Stomach (tissue), 9 donors: Measurements from ENCODE around the gene MYO16. TPM values are rescaled to one million over a fixed set of nuclear protein-coding genes. Genes with fewer than 3 reads are reported as not detected.

ENCODE experiments used
- DNase-seq, 2 donors: peaks; one replicate each; pipeline versions ENCODE4 v3.0.0 to v3.0.0-alpha.2; 2013 to 2019
- H3K27ac ChIP-seq, 5 donors: fragments of 200-600 bp in 4 of 5; sonication (generic) in 4 of 5; one replicate each; pipeline ENCODE4 v1.5.1; 2013 to 2019; ENCODE audit warnings: mild to moderate bottlenecking in 1 of 5, moderate library complexity in 1 of 5
- H3K27me3 ChIP-seq, 3 donors: fragments of 200-600 bp; sonication (generic); one replicate each; pipeline ENCODE4 v1.5.1; 2017 to 2019; ENCODE audit warnings: mixed run types in 1 of 3
- H3K36me3 ChIP-seq, 4 donors: fragments of 200-600 bp; sonication (generic); 1 replicate in 3 of 4; 2 replicates in 1 of 4; pipeline ENCODE4 v1.5.1; 2016 to 2019
- H3K4me1 ChIP-seq, 4 donors: fragments of 200-600 bp; sonication (generic); one replicate each; pipeline ENCODE4 v1.5.1; 2016 to 2019
- H3K4me3 ChIP-seq, 4 donors: fragments of 200-600 bp; sonication (generic) in 3 of 4; one replicate each; pipeline ENCODE4 v1.5.1; 2016 to 2019; ENCODE audit warnings: mild to moderate bottlenecking in 1 of 4
- H3K9me3 ChIP-seq, 4 donors: fragments of 200-600 bp; sonication (generic); one replicate each; pipeline ENCODE4 v1.5.1; 2016 to 2019
- EP300 ChIP-seq: sonication (generic); formaldehyde crosslinking; IDR thresholded peaks from one replicate; pipeline ENCODE4 v1.6.1; 2017; ENCODE audit warnings: antibody characterized with exemption
- POLR2A ChIP-seq, 4 donors: fragments of 450-650 bp; IDR thresholded peaks; one replicate each; pipeline ENCODE4 v1.6.1; 2016; ENCODE audit warnings: antibody characterized with exemption in 4 of 4, control low read depth in 2 of 4, mild to moderate bottlenecking in 1 of 4, moderate library complexity in 1 of 4
- POLR2AphosphoS5 ChIP-seq, 3 donors: sonication (generic); formaldehyde crosslinking; IDR thresholded peaks; one replicate each; pipeline ENCODE4 v1.6.1; 2016; ENCODE audit warnings: antibody characterized with exemption in 3 of 3
- WGBS, 5 donors: extraction: QIAGEN DNeasy Blood & Tissue Kit in 3 of 5; methylation state at CpG; one replicate each; pipeline versions ENCODE4 v1.1.5 to v1.1.7; 2013 to 2018; 5-methylcytosine and 5-hydroxymethylcytosine counted together
- intact Hi-C: fragments of 100-400 bp; cut with DNase I; formaldehyde crosslinking; loops from one replicate; pipeline ENCODE4 v1.15.1; 2023; ENCODE audit warnings: low total_unique reads
- polyA plus RNA-seq, 3 donors: library from polyadenylated mRNA; stranded (reverse); fragments of 200-250 nt; gene quantifications; one replicate each; pipeline ENCODE4 v1.2.3, GENCODE V29; 2013
- total RNA-seq, 5 donors: library from RNA; depleted of rRNA; stranded (reverse); fragments of >200 nt; gene quantifications; one replicate each; pipeline versions ENCODE4 v1.1.0 to v1.2.3, GENCODE V29; 2014 to 2016
- TF ChIP-seq, protein P1 (sequence below), 7 experiments: fragments of 450-650 bp in 4 of 7; fragments of 200-600 bp in 3 of 7; sonication (generic) in 3 of 7; IDR thresholded peaks; one replicate each; pipeline ENCODE4 v1.5.1; 2016 to 2019; ENCODE audit warnings: antibody characterized with exemption in 7 of 7, control low read depth in 2 of 7, mild to moderate bottlenecking in 1 of 7
- donor health status: healthy with polysubstance abuse.
- donor health status: Bipolar disorder and iron deficiency.
- donor health status: healthy.

Gene MYO16
- total and polyA plus RNA-seq, 8 donors = under 0.01 to 1.8 (median 0.15) TPM; not detected in 3

DNA sequence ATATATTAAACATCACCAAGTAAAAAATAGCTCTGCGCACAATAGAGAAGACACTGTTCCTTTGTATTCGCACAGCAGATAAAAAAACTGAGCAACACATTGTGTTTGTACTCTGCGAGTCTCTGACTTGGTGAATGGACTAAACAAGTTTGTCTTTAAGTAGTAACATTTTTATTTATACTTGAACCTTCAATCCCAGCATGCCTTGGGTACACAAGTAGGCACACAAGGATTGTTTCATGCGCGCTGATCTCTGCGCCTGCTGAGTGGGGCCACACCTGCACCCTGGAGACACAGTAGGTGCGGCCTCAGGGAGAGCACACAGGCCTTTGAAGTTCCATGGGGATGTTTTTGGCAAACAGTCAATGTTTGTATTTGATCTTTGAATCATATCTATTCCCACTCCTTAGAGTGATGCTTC is 318.9 kb downstream of the MYO16 start:
- TF ChIP-seq POLR2AphosphoS5 (IDR thresholded peaks at IDR 0.05) (no peak), POLR2A (IDR thresholded peaks at IDR 0.05) (no peak), EP300 (no peak)
- TF ChIP-seq, protein P1, sequence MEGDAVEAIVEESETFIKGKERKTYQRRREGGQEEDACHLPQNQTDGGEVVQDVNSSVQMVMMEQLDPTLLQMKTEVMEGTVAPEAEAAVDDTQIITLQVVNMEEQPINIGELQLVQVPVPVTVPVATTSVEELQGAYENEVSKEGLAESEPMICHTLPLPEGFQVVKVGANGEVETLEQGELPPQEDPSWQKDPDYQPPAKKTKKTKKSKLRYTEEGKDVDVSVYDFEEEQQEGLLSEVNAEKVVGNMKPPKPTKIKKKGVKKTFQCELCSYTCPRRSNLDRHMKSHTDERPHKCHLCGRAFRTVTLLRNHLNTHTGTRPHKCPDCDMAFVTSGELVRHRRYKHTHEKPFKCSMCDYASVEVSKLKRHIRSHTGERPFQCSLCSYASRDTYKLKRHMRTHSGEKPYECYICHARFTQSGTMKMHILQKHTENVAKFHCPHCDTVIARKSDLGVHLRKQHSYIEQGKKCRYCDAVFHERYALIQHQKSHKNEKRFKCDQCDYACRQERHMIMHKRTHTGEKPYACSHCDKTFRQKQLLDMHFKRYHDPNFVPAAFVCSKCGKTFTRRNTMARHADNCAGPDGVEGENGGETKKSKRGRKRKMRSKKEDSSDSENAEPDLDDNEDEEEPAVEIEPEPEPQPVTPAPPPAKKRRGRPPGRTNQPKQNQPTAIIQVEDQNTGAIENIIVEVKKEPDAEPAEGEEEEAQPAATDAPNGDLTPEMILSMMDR (IDR thresholded peaks at IDR 0.05) = no peak
- WGBS, 5 donors = 73 to 86% (median 79%) methylated on average over 7 of the region's 7 CpGs
- H3K27me3 ChIP-seq = no peaks in the 10 kb centered on the region
- H3K27ac ChIP-seq = peak overlapping the region in 1 of 5 donors; percentile 22
- no peaks in the 10 kb centered on the region for H3K4me1 ChIP-seq
- DNase-seq = no peak
- H3K36me3 ChIP-seq = no peaks in the 10 kb centered on the region
- intact Hi-C loops = no loop called here
- H3K9me3 ChIP-seq = no peaks in the 10 kb centered on the region
- no peak overlapping the region for H3K4me3 ChIP-seq

DNA sequence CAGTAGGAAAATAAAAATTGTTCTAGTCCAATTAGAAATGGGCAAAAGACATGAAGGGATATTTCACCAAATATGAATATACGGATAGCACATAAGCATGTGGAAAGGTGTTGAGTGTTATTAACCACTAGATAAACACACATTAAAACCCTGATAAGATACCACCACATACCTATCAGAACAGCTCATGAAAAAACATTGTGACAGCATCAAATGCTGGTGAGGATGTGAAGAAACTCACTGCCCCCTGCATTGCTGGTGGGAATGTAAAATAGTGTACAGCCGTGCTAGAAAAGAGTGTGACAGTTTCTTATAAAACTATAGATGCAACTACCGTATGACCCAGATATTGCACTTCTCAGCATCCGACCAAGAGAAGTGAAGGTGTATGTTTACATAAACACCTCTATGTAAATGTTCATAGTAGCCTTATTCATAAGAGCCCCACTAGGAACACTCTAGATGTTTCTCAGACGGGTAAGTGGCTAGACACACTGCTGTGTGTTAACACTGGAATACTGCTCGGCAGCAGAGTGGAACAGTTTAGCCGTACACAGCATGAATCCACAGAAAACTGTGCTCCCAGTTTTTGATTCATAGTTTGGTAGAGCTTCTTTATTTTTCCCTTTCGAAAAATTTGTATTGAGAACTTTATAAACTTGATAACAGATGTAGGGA is 321.1 kb downstream of the MYO16 start:
- no peak overlapping the region for H3K4me3 ChIP-seq
- intact Hi-C loops = loop anchor here (10.0 kb wide), 1 partner anchor 1164 kb away; no protein-coding TSS in a partner anchor
- H3K27me3 ChIP-seq = no peaks in the 10 kb centered on the region
- TF ChIP-seq EP300 (no peak), POLR2AphosphoS5 (IDR thresholded peaks at IDR 0.05) (no peak), POLR2A (IDR thresholded peaks at IDR 0.05) (no peak)
- TF ChIP-seq, protein P1 (IDR thresholded peaks at IDR 0.05) = no peak
- H3K4me1 ChIP-seq = no peaks in the 10 kb centered on the region
- no peak for DNase-seq
- 58 to 80% (median 70%) methylated on average over 8 of the region's 8 CpGs for WGBS, 5 donors
- no peak overlapping the region for H3K27ac ChIP-seq
- H3K9me3 ChIP-seq = no peaks in the 10 kb centered on the region
- no peaks in the 10 kb centered on the region for H3K36me3 ChIP-seq

DNA sequence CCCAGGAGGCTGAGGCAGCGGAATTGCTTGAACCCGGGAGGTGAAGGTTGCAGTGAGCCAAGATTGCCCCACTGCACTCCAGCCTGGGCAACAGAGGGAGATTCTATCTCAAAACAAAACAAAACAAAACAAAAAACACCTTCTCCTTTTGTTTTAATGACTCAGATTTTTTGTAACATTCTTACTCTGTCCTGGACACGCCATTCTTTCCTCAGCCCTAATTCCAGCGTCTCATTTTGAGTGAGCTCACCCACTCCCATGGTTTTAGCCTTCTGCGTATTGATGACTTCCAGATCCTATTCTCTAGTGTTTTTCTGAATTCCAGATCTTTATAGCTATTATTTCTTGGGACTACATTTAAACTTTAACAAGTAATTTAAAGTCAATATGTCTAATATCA is 326.3 kb downstream of the MYO16 start:
- no peak for DNase-seq
- Histone ChIP-seq H3K4me1 (peaks cover 0 to 5% (median 0%) of the 10 kb centered on the region in 4 donors), H3K27ac (no peak overlapping the region), H3K36me3 (no peaks in the 10 kb centered on the region), H3K27me3 (no peaks in the 10 kb centered on the region), H3K9me3 (no peaks in the 10 kb centered on the region), H3K4me3 (no peak overlapping the region)
- 88 to 97% (median 94%) methylated on average over 5 of the region's 5 CpGs for WGBS, 5 donors
- TF ChIP-seq POLR2AphosphoS5 (IDR thresholded peaks at IDR 0.05) = no peak
- TF ChIP-seq, protein P1 (IDR thresholded peaks at IDR 0.05) = no peak
- no peak for TF ChIP-seq POLR2A (IDR thresholded peaks at IDR 0.05)
- no peak for TF ChIP-seq EP300
- intact Hi-C loops = loop anchor here (10.0 kb wide), 1 partner anchor 1159 kb away; no protein-coding TSS in a partner anchor

DNA sequence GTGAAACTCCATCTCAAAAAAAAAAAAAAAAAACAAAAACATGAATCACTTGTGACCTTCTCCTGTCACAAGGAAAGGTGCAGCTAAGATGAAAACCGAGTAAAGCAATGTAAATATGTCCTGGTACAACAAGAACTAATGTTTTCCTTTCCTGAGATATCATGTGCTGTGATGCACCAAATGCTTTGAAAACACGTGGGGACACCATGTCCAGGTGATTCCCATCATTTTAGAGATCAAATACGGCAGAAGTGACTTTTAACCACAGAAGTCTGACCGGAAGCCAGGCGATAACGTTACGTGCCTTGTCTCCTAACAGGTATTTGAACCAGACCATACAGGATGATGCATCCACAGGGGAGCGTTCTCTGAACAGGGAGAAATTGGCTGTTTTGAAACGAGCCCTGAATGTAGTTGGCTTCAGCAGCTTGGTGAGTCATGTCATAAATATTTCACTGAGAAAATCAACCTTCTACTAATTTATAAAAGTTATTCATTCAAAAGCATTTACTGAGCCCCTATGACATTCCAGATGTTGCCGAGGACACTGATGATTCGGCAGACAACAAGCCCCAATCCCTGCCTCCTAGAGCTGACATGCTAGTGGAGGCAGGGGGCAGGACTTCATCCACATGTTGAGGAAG is 328.1 kb downstream of the MYO16 start:
- H3K36me3 ChIP-seq = no peaks in the 10 kb centered on the region
- no peak overlapping the region for H3K27ac ChIP-seq
- intact Hi-C loops = loop anchor here (10.0 kb wide), 1 partner anchor 1157 kb away; no protein-coding TSS in a partner anchor
- WGBS, 5 donors = 46 to 60% (median 52%) methylated on average over 11 of the region's 11 CpGs
- H3K4me1 ChIP-seq = peaks cover 0 to 11% (median 0%) of the 10 kb centered on the region in 4 donors
- H3K27me3 ChIP-seq = no peaks in the 10 kb centered on the region
- H3K4me3 ChIP-seq = no peak overlapping the region
- DNase-seq = peak in 1 of 2 donors; percentile 34
- TF ChIP-seq POLR2AphosphoS5 (IDR thresholded peaks at IDR 0.05) (no peak), EP300 (no peak), POLR2A (IDR thresholded peaks at IDR 0.05) (no peak)
- TF ChIP-seq, protein P1 (IDR thresholded peaks at IDR 0.05) = no peak
- no peaks in the 10 kb centered on the region for H3K9me3 ChIP-seq
